Measurements from ENCODE around the gene FNDC5. TPM values are rescaled to one million over a fixed set of nuclear protein-coding genes. Genes with fewer than 3 reads are reported as not detected.

The FNDC5 gene
- total and polyA plus RNA-seq, 2 of the 13 experiments (the other 11 are each of a cell fraction or from before 2014, with no cell fraction given), result 1.4 to 3.1 TPM

- TF ChIP-seq, protein P1, sequence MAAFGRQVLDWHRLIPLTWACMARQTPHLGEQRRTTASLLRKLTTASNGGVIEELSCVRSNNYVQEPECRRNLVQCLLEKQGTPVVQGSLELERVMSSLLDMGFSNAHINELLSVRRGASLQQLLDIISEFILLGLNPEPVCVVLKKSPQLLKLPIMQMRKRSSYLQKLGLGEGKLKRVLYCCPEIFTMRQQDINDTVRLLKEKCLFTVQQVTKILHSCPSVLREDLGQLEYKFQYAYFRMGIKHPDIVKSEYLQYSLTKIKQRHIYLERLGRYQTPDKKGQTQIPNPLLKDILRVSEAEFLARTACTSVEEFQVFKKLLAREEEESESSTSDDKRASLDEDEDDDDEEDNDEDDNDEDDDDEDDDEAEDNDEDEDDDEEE (CRISPR knock-in tag; IDR thresholded peaks at IDR 0.05), result peak; percentile 99
- TF ChIP-seq PBX3 (CRISPR knock-in tag; IDR thresholded peaks at IDR 0.05; ENCODE audit: borderline replicate concordance) (peak; percentile 98), ZNF441 (CRISPR knock-in tag; IDR thresholded peaks at IDR 0.05; ENCODE audit: borderline replicate concordance) (peak; percentile 97), HDAC6 (IDR thresholded peaks at IDR 0.05; ENCODE audit: low read depth, low read length) (no peak), ZSCAN5A (CRISPR knock-in tag; IDR thresholded peaks at IDR 0.05; ENCODE audit: borderline replicate concordance) (peak; percentile 85), GTF2F1 (IDR thresholded peaks at IDR 0.05; ENCODE audit: low read length) (no peak), NRL (CRISPR knock-in tag; IDR thresholded peaks at IDR 0.05; ENCODE audit: borderline replicate concordance) (peak; percentile 89), FOXO1 (CRISPR knock-in tag; IDR thresholded peaks at IDR 0.05) (peak; percentile 78), YEATS4 (CRISPR knock-in tag; IDR thresholded peaks at IDR 0.05; ENCODE audit: borderline replicate concordance) (peak; percentile 62; the same call in 1 of the 2 replicates), SRY (CRISPR knock-in tag; IDR thresholded peaks at IDR 0.05) (peak; percentile 97), ZNF615 (CRISPR knock-in tag; IDR thresholded peaks at IDR 0.05; ENCODE audit: borderline replicate concordance) (peak; percentile 95; the same call in 1 of the 2 replicates), EHMT2 (IDR thresholded peaks at IDR 0.05; ENCODE audit: borderline replicate concordance, low read depth, low read length) (peak; percentile 99), MEIS2 (CRISPR knock-in tag; IDR thresholded peaks at IDR 0.05) (peak; percentile 96), ARNTL (CRISPR knock-in tag; IDR thresholded peaks at IDR 0.05) (peak; percentile 90), CCAR2 (optimal IDR thresholded peaks at IDR 0.05; ENCODE audit: low read depth, low read length) (no peak), ZNF276 (CRISPR knock-in tag; IDR thresholded peaks at IDR 0.05; ENCODE audit: low read depth) (peak; percentile 87), ZNF205 (CRISPR knock-in tag; IDR thresholded peaks at IDR 0.05) (peak; percentile 95)
Observed at GRCh38 chr1:32886004-32886827, 15.5 kb upstream of the FNDC5 start, which contains the start of gene HPCA (continued).
